H7 (cell line): ENCODE data around the gene ADGRL1. TPM values are rescaled to one million over a fixed set of nuclear protein-coding genes. Genes with fewer than 3 reads are reported as not detected.
"Not testable (repeated sequence)": the region's sequence is repeated elsewhere in the genome, so short reads cannot be mapped to it uniquely, and the experiment has no call there.

Source experiments
- DNase-seq: peaks from one replicate; pipeline ENCODE4 v3.0.0; 2012
- H3K27me3 ChIP-seq: 2 replicates; pipeline ENCODE4 v1.6.0; 2011; ENCODE audit warnings: mild to moderate bottlenecking, low read length; ENCODE audit not compliant: control insufficient read depth, insufficient read depth
- H3K36me3 ChIP-seq: replicated peaks from 2 replicates; pipeline ENCODE4 v1.5.1; 2011; ENCODE audit warnings: low read length; ENCODE audit not compliant: control insufficient read depth, insufficient read depth
- H3K4me3 ChIP-seq: 2 replicates; pipeline ENCODE4 v1.5.1; 2011; ENCODE audit warnings: low read depth, mild to moderate bottlenecking, control low read depth, low read length, moderate library complexity; ENCODE audit not compliant: insufficient read depth
- total RNA-seq: library from RNA; depleted of rRNA; stranded (reverse); fragments of >200 nt; shearing (Covaris generic); gene quantifications from 2 replicates; pipeline ENCODE4 v1.2.3, GENCODE V29; 2014; rRNA removed

Gene ADGRL1
- 60.7 and 74.4 TPM in 2 replicates for total RNA-seq

- not testable (repeated sequence) for H3K27me3 ChIP-seq, H3K36me3 ChIP-seq
- peak within 1 kb of the TSS; percentile 70 for H3K4me3 ChIP-seq
- peak; percentile 56 for DNase-seq
Measured at GRCh38 chr19:14205452-14206287, at the start of gene ADGRL1. TSS of gene ADGRL1 (minus strand) at chr19:14206169. CDS start at chr19:14183602, 22,567 bp downstream.

GRCh38 chr19:14255316-14255715, 49.3 kb upstream of the ADGRL1 start:
- not testable (repeated sequence) for H3K36me3 ChIP-seq, DNase-seq, H3K4me3 ChIP-seq, H3K27me3 ChIP-seq

- not testable (repeated sequence) for H3K4me3 ChIP-seq, H3K27me3 ChIP-seq, H3K36me3 ChIP-seq
- DNase-seq, result peak; percentile 33
Measured at GRCh38 chr19:14253822-14254599, 48.0 kb upstream of the ADGRL1 start.

GRCh38 chr19:14252136-14252535, 46.2 kb upstream of the ADGRL1 start:
- not testable (repeated sequence) for DNase-seq, H3K27me3 ChIP-seq, H3K4me3 ChIP-seq, H3K36me3 ChIP-seq

- no peaks in the 10 kb centered on the region for H3K27me3 ChIP-seq
Measured at GRCh38 chr19:14250870-14251269, 44.9 kb upstream of the ADGRL1 start.

GRCh38 chr19:14250315-14250714, 44.3 kb upstream of the ADGRL1 start:
- not testable (repeated sequence) for DNase-seq, H3K4me3 ChIP-seq, H3K36me3 ChIP-seq, H3K27me3 ChIP-seq

More at GRCh38 chr19:14250870-14251269, 44.9 kb upstream of the ADGRL1 start:
- Histone ChIP-seq H3K36me3 (no peaks in the 10 kb centered on the region), H3K4me3 (no peak overlapping the region)
- DNase-seq, result no peak

GRCh38 chr19:14249891-14250290, 43.9 kb upstream of the ADGRL1 start:
- not testable (repeated sequence) for DNase-seq, H3K36me3 ChIP-seq, H3K27me3 ChIP-seq
- H3K4me3 ChIP-seq, result peak overlapping the region; percentile 52; the same call in 1 of the 2 replicates

- peak overlapping the region; percentile 52 for H3K4me3 ChIP-seq
- H3K36me3 ChIP-seq, H3K27me3 ChIP-seq: not testable (repeated sequence)
- peak; percentile 83 for DNase-seq
Measured at GRCh38 chr19:14249012-14249754, 43.2 kb upstream of the ADGRL1 start.

- Histone ChIP-seq H3K36me3 (no peaks in the 10 kb centered on the region), H3K27me3 (no peaks in the 10 kb centered on the region), H3K4me3 (peak overlapping the region; percentile 52)
- peak; percentile 91 for DNase-seq
Measured at GRCh38 chr19:14248578-14249011, 42.6 kb upstream of the ADGRL1 start.

GRCh38 chr19:14247548-14248471, 41.8 kb upstream of the ADGRL1 start:
- not testable (repeated sequence) for H3K27me3 ChIP-seq, H3K36me3 ChIP-seq
- H3K4me3 ChIP-seq, result peak overlapping the region; percentile 45
- DNase-seq, result peak; percentile 86

GRCh38 chr19:14247205-14247547, 41.2 kb upstream of the ADGRL1 start:
- H3K36me3 ChIP-seq, H3K27me3 ChIP-seq, DNase-seq: not testable (repeated sequence)
- peak overlapping the region; percentile 45; the same call in 1 of the 2 replicates for H3K4me3 ChIP-seq

- not testable (repeated sequence) for DNase-seq, H3K4me3 ChIP-seq, H3K27me3 ChIP-seq, H3K36me3 ChIP-seq
Measured at GRCh38 chr19:14244393-14244792, 38.4 kb upstream of the ADGRL1 start.

- DNase-seq, H3K4me3 ChIP-seq, H3K27me3 ChIP-seq, H3K36me3 ChIP-seq: not testable (repeated sequence)
Measured at GRCh38 chr19:14243718-14244117, 37.7 kb upstream of the ADGRL1 start.
